Head of caudate nucleus (tissue), 42 donors: ENCODE data around the gene NLRC3.
A peak's percentile ranks its signal among the peaks of the same experiment; 100 is the strongest.

Experiments
- DNase-seq, 42 donors: peaks; one replicate each; pipeline versions ENCODE4 v3.0.0 to v3.0.0-alpha.2; 2020 to 2021; ENCODE audit warnings: mixed read lengths in 7 of 42
- intact Hi-C: fragments of 100-400 bp; cut with DNase I; formaldehyde crosslinking; loops from one replicate; pipeline ENCODE4 v1.15.0; 2022

Gene NLRC3

DNA sequence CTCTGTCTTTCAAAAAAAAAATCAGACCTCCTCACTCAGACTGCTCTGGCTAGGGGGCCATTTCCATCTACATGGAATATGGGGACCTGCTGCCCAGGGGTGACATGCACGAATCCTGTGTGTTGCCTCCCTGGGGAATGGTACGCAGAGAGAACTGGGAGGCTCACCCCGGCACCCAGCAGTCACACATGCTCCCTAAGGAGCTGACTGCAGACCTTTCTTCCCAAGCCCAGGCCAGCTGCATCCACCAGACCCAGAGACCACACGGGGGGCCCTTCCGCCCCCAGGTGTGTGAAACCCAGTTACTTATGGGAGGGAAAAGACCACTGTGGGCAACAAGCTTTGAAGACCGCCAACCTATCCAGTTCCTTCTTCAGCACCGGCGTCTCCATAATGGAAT, 7.2 kb upstream of the NLRC3 start:
- intact Hi-C loops: no loop called here
- DNase-seq: no peak

DNA sequence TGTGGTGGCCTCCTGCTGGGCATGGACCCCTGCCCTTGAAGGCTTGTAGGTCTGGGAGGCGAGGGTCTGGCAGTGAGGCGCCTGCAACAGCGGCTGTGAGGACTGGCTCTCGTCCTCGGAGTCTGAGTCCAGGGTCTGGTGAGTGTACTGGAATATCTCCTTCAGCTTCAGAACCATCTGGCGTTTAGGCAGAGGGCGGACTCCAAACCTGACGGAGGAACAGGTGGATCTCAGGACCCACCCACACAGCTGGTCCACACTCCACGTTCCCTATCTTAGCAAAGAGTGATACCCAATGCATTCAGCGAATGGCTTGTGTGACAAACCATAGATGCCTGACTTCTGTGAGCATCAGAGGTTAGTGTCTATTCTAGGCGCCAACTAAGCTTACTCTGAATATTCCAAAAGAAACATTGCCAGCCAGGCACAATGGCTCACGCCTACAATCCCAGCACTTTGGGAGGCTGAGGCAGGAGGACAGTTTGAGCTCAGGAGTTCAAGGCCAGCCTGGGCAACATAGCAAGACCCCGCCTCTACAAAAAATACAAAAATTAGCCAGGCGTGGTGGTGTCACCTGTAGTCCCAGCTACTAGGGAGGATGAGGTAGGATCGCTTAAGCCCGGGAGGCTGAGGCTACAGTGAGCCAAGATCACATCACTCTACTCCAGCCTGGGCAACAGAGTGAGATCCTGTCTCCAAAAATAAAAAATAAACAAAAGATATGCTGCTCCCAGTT, 6.3 kb upstream of the NLRC3 start:
- DNase-seq: no peak
- intact Hi-C loops: no loop called here

GRCh38 chr16:3582276-3583165, 5.3 kb upstream of the NLRC3 start:
- intact Hi-C loops: no loop called here
- no peak for DNase-seq

GRCh38 chr16:3581392-3581791, 4.2 kb upstream of the NLRC3 start:
- no peak for DNase-seq
- intact Hi-C loops: no loop called here

- intact Hi-C loops: no loop called here
- no peak for DNase-seq
Measured at GRCh38 chr16:3580686-3581085, 3.5 kb upstream of the NLRC3 start.

DNA sequence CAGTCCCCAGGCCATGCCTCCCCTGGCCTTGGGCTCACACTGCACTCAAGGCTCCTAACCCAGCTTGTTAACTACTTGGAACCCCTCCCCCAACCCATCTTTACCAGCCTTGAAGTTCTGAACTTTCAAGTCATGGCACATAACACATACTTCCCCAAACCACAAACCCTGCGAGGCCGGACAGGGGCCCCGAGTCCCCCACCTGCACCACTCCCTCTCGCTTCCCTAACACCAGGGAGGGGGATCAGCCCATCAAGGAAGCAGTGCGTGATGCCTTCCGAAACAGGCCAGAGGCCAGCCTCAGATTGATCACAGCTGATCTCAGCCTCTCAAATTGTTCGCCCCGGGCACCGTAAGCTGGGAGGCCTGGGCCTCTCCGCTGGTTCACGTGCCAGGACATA, 3.0 kb upstream of the NLRC3 start:
- intact Hi-C loops: no loop called here
- DNase-seq: no peak

DNA sequence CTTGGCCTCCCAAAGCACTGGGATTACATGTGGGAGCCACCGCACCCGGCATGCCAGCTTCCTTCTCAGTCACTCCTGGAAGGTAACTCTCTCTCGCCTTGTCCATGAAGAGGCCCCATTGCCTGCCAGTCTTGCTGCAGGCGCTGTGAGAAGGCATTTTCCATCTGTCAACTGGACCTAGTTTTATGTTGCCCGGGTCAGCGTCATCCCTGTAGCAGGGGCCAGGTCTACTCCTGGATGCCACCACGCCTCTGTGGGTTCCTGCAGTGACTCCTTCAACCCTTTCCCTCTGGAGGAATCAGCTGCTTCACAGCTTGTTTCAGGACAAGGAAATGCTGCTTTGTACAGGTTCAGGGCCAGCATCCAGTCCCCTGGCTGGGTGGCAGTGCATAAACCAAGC, 2.6 kb upstream of the NLRC3 start:
- no peak for DNase-seq
- intact Hi-C loops: no loop called here

- intact Hi-C loops: no loop called here
- DNase-seq: no peak
Measured at GRCh38 chr16:3578610-3579551, 1.7 kb upstream of the NLRC3 start.

GRCh38 chr16:3578121-3578520, 918 bp upstream of the NLRC3 start:
- intact Hi-C loops: no loop called here
- no peak for DNase-seq

- no peak for DNase-seq
- intact Hi-C loops: no loop called here
Measured at GRCh38 chr16:3576211-3576610, 992 bp downstream of the NLRC3 start.

- no peak for DNase-seq
- intact Hi-C loops: no loop called here
Measured at GRCh38 chr16:3575491-3575890, 1.7 kb downstream of the NLRC3 start.

DNA sequence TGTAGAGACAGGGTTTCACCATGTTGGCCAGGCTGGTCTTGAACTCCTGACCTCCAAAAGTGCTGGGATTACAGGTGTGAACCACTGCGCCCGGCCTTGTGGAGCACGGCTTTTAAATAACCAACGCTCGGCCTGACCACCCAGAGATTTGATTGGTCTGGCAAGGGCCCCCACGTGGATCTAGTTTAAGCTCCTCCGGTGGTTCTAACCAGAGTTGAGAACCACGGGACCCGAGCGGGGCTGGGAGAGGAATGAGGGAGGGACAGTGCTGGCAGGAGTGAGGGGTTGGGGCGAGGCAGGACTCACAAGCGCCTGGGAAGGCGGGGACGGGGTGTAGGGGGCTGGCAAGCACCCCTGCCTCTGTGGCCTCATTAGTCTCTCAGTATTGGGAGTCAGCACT, 3.0 kb downstream of the NLRC3 start:
- intact Hi-C loops: no loop called here
- DNase-seq: no peak

DNA sequence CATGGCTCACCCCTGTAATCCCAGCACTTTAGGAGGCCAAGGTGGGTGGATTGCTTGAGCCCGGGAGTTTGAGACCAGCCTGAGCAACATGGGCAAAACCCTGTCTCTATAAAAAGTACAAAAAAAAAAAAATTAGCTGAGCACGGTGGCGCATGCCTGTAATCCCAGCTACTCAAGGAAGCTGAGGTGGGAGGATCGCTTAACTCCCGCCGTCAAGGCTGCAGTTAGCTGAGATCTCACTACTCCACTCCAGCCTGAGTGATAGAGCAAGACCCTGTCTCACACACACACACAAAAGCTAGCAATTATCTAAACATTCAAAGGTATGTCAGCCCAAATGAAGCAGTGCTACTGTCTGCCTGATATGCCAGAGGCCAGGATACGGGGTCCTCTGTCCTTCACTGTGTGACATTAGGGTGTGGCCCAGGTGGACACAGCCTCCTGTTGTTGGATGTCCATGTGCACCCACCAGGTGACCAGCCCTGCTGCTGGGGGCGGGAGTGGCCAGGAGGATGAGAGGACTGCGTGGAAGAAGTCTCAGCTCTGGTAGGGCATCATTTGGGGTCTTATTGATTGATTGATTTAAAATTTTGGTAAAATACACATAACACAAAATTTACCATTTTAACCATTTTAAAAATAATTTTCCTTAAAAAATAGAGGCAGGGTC, 3.9 kb downstream of the NLRC3 start:
- peak in 18 of 42 donors; percentile 8 to 68 (median 32) for DNase-seq
- intact Hi-C loops: no loop called here

- intact Hi-C loops: no loop called here
- no peak for DNase-seq
Measured at GRCh38 chr16:3570420-3571062, 6.7 kb downstream of the NLRC3 start.

GRCh38 chr16:3569851-3570250, 7.4 kb downstream of the NLRC3 start:
- intact Hi-C loops: no loop called here
- DNase-seq: no peak

GRCh38 chr16:3566990-3567389, 10.2 kb downstream of the NLRC3 start:
- intact Hi-C loops: no loop called here

GRCh38 chr16:3564889-3565141, 12.4 kb downstream of the NLRC3 start:
- intact Hi-C loops: no loop called here
- DNase-seq: no peak

More at GRCh38 chr16:3566990-3567389, 10.2 kb downstream of the NLRC3 start:
- no peak for DNase-seq

- DNase-seq: no peak
- intact Hi-C loops: no loop called here
Measured at GRCh38 chr16:3564130-3564888, 12.9 kb downstream of the NLRC3 start.
